Transverse colon (tissue), 4 donors: ENCODE measurements around the gene CCDC148. TPM values are rescaled to one million over a fixed set of nuclear protein-coding genes. Genes with fewer than 3 reads are reported as not detected.
A peak's percentile ranks its signal among the peaks of the same experiment; 100 is the strongest.
"Not testable (repeated sequence)": the region's sequence is repeated elsewhere in the genome, so short reads cannot be mapped to it uniquely, and the experiment has no call there.

ENCODE experiments used
- DNase-seq: peaks from one replicate; pipeline ENCODE4 v3.0.0-alpha.2; 2019
- H3K27ac ChIP-seq, 4 donors: fragments of 200-600 bp; sonication (generic); 2 replicates each; pipeline ENCODE4 v1.5.1; 2016 to 2018; ENCODE audit warnings: inconsistent platforms in 4 of 4
- H3K27me3 ChIP-seq: fragments of 200-600 bp; sonication (generic); 2 replicates; pipeline ENCODE4 v1.5.1; 2017; ENCODE audit warnings: inconsistent platforms
- H3K36me3 ChIP-seq, 4 donors: fragments of 200-600 bp; sonication (generic); 2 replicates each; pipeline ENCODE4 v1.5.1; 2017 to 2019; ENCODE audit warnings: inconsistent platforms in 4 of 4
- H3K4me1 ChIP-seq, 4 donors: fragments of 200-600 bp; sonication (generic); 2 replicates each; pipeline ENCODE4 v1.5.1; 2017 to 2020; ENCODE audit warnings: inconsistent platforms in 4 of 4
- H3K4me3 ChIP-seq, 4 donors: fragments of 200-600 bp; sonication (generic); 1 replicate in 1 of 4; 2 replicates in 3 of 4; pipeline versions ENCODE4 v1.5.1 to v1.6.1; 2017 to 2019; ENCODE audit warnings: inconsistent platforms in 4 of 4
- H3K9me3 ChIP-seq, 2 donors: fragments of 200-600 bp; sonication (generic); 2 replicates each; pipeline ENCODE4 v1.5.1; 2017 to 2019; ENCODE audit warnings: inconsistent platforms in 2 of 2
- CTCF ChIP-seq, 5 experiments: fragments of 200-600 bp in 3 of 5; fragments of 450-650 bp in 2 of 5; sonication (generic) in 3 of 5; IDR thresholded peaks; 1 replicate in 2 of 5; 2 replicates in 3 of 5; pipeline ENCODE4 v1.5.1; 2016 to 2017; ENCODE audit warnings: antibody characterized with exemption in 5 of 5, inconsistent platforms in 3 of 5, mild to moderate bottlenecking in 2 of 5, moderate library complexity in 1 of 5
- EP300 ChIP-seq: sonication (generic); formaldehyde crosslinking; IDR thresholded peaks from one replicate; pipeline ENCODE4 v1.6.1; 2017; ENCODE audit warnings: antibody characterized with exemption, low read depth
- POLR2A ChIP-seq: fragments of 450-650 bp; IDR thresholded peaks from one replicate; pipeline ENCODE4 v1.6.1; 2016; ENCODE audit warnings: antibody characterized with exemption, mild to moderate bottlenecking, moderate library complexity
- POLR2AphosphoS5 ChIP-seq, 3 donors: sonication (generic); formaldehyde crosslinking; IDR thresholded peaks; one replicate each; pipeline ENCODE4 v1.6.1; 2016; ENCODE audit warnings: antibody characterized with exemption in 3 of 3
- WGBS, 2 donors: methylation state at CpG; one replicate each; pipeline ENCODE4 v1.1.5; 2018; ENCODE audit warnings: low coverage in 1 of 2; 5-methylcytosine and 5-hydroxymethylcytosine counted together
- in situ Hi-C, 4 donors: fragments of 200-750 bp; cut with MboI; loops; one replicate each; pipeline versions ENCODE4 v1.15.0 to v1.15.1; 2017; ENCODE audit warnings: low sequenced_read_pairs in 3 of 4, low pct_ligation_motif_present in 1 of 4, low pct_unique_long_range_greater_than_20kb in 1 of 4
- intact Hi-C: fragments of 100-400 bp; cut with DNase I; formaldehyde crosslinking; loops from one replicate; pipeline ENCODE4 v1.15.1; 2023; ENCODE audit warnings: low total_unique reads
- total RNA-seq, 4 donors: library from RNA; depleted of rRNA; stranded (reverse); fragments of >200 nt; gene quantifications; one replicate each; pipeline ENCODE4 v1.1.0, GENCODE V29; 2016

The CCDC148 gene
- total RNA-seq, 4 donors from 2014 or later: 0.48 TPM; not detected in 3

GRCh38 chr2:158473719-158474392 is 17.3 kb upstream of the CCDC148 start:
- Histone ChIP-seq H3K36me3 (no peaks in the 10 kb centered on the region), H3K9me3 (no peaks in the 10 kb centered on the region), H3K4me3 (no peak overlapping the region), H3K27ac (no peak overlapping the region), H3K4me1 (peaks cover 0 to 10% (median 0%) of the 10 kb centered on the region in 4 donors), H3K27me3 (no peaks in the 10 kb centered on the region)
- intact Hi-C loops: no loop called here
- WGBS, 2 donors: 90 to 91% methylated on average over 8 of the region's 8 CpGs
- no peak for DNase-seq
- in situ Hi-C loops: loop anchor here in 2 of 4 donors (25.0 kb wide), 1 partner anchor 437 kb away; no protein-coding TSS in a partner anchor
- no peak for TF ChIP-seq CTCF (IDR thresholded peaks at IDR 0.05)
- TF ChIP-seq POLR2AphosphoS5 (IDR thresholded peaks at IDR 0.05): no peak
- no peak for TF ChIP-seq POLR2A
- TF ChIP-seq EP300: no peak

- H3K4me3 ChIP-seq, DNase-seq, H3K4me1 ChIP-seq, H3K9me3 ChIP-seq, H3K27me3 ChIP-seq, intact Hi-C loops, H3K27ac ChIP-seq, H3K36me3 ChIP-seq: not testable (repeated sequence)
- 97 to 100% methylated on average over 3 of the region's 3 CpGs for WGBS, 2 donors
- in situ Hi-C loops: loop anchor here in 2 of 4 donors (25.0 kb wide), 1 partner anchor 436 kb away; no protein-coding TSS in a partner anchor
These were observed 16.7 kb upstream of the CCDC148 start for GRCh38 chr2:158473300-158473699.

GRCh38 chr2:158472829-158473228 is 16.3 kb upstream of the CCDC148 start:
- in situ Hi-C loops: loop anchor here in 2 of 4 donors (25.0 kb wide), 1 partner anchor 436 kb away; no protein-coding TSS in a partner anchor
- WGBS, 2 donors: 91 to 93% methylated on average over 3 of the region's 3 CpGs
- DNase-seq, H3K36me3 ChIP-seq, H3K27me3 ChIP-seq, H3K9me3 ChIP-seq, intact Hi-C loops, H3K27ac ChIP-seq, H3K4me3 ChIP-seq, H3K4me1 ChIP-seq: not testable (repeated sequence)

- H3K27me3 ChIP-seq: no peaks in the 10 kb centered on the region
- H3K4me1 ChIP-seq: no peaks in the 10 kb centered on the region
- H3K4me3 ChIP-seq: no peak overlapping the region
- in situ Hi-C loops: loop anchor here in 2 of 4 donors (25.0 kb wide), 1 partner anchor 430 kb away; no protein-coding TSS in a partner anchor
- H3K9me3 ChIP-seq: no peaks in the 10 kb centered on the region
- intact Hi-C loops: no loop called here
- H3K36me3 ChIP-seq: no peaks in the 10 kb centered on the region
- 88 to 98% methylated on average over 3 to 4 of the region's 4 CpGs for WGBS, 2 donors
- no peak overlapping the region for H3K27ac ChIP-seq
- TF ChIP-seq EP300: no peak
- TF ChIP-seq POLR2A: no peak
- no peak for TF ChIP-seq CTCF (IDR thresholded peaks at IDR 0.05)
- DNase-seq: no peak
These were observed 10.7 kb upstream of the CCDC148 start for GRCh38 chr2:158467248-158467647.

GRCh38 chr2:158464426-158465281 is 8.1 kb upstream of the CCDC148 start:
- in situ Hi-C loops: loop anchor here in 2 of 4 donors (25.0 kb wide), 1 partner anchor 427 kb away; no protein-coding TSS in a partner anchor
- H3K27me3 ChIP-seq: no peaks in the 10 kb centered on the region

More at GRCh38 chr2:158464426-158465281, 8.1 kb upstream of the CCDC148 start:
- no peaks in the 10 kb centered on the region for H3K4me1 ChIP-seq
- no peaks in the 10 kb centered on the region for H3K9me3 ChIP-seq
- H3K27ac ChIP-seq: no peak overlapping the region
- H3K36me3 ChIP-seq: no peaks in the 10 kb centered on the region
- 79 to 83% methylated on average over 4 of the region's 4 CpGs for WGBS, 2 donors
- no peak overlapping the region for H3K4me3 ChIP-seq
- intact Hi-C loops: no loop called here
- TF ChIP-seq POLR2AphosphoS5 (IDR thresholded peaks at IDR 0.05) (no peak), CTCF (IDR thresholded peaks at IDR 0.05) (peak; percentile 26 to 39 (median 35)), EP300 (no peak), POLR2A (no peak)
- DNase-seq: no peak
